RWPE1 (cell line): ENCODE data around the gene RTP3.

Experiments
- CTCF ChIA-PET: fragments of 350-600 bp; sonication (Branson Sonifier 250); formaldehyde crosslinking; extraction: SDS; loops from one replicate; lab custom pipeline; 2021; lab: Yijun Ruan, JAX
- POLR2A ChIA-PET: fragments of 400-600 bp; formaldehyde crosslinking; extraction: SDS; loops from one replicate; lab custom pipeline; 2020; ENCODE audit warnings: antibody characterized with exemption; ENCODE audit not compliant: low non-redundant PET; lab: Yijun Ruan, JAX
- DNase-seq: peaks from one replicate; pipeline ENCODE4 v3.0.0; 2012; ENCODE audit warnings: low spot score
- H3K27ac ChIP-seq: fragments of 450-650 bp; 2 replicates; pipeline ENCODE4 v1.5.1; 2017
- TF ChIP-seq, protein P1 (sequence below): fragments of 450-650 bp; conservative IDR thresholded peaks from 2 replicates; pipeline ENCODE4 v1.5.1; 2017; ENCODE audit warnings: low read depth, mild to moderate bottlenecking

RTP3 gene

DNA sequence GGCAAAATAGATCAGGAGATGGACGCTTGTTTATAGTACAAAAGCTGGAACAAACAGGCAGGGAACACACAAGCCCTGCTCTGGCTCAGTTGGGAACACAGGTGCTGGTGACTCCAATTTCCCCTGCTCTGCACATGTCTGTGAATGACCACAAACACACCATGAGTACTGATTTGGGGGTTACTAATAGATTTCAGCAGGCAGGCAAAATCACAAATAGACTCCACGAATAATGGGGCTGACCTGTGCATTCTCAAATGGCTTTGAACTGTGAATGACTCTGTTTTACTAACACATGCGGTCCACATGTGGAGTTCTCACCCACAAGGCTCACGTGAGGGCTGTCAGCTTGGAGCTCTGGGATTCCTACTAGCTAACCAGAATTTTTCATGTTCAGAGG is 3.9 kb downstream of the RTP3 start:
- POLR2A ChIA-PET: no interaction called here
- no peak overlapping the region for H3K27ac ChIP-seq
- CTCF ChIA-PET: no interaction called here
- TF ChIP-seq, protein P1, sequence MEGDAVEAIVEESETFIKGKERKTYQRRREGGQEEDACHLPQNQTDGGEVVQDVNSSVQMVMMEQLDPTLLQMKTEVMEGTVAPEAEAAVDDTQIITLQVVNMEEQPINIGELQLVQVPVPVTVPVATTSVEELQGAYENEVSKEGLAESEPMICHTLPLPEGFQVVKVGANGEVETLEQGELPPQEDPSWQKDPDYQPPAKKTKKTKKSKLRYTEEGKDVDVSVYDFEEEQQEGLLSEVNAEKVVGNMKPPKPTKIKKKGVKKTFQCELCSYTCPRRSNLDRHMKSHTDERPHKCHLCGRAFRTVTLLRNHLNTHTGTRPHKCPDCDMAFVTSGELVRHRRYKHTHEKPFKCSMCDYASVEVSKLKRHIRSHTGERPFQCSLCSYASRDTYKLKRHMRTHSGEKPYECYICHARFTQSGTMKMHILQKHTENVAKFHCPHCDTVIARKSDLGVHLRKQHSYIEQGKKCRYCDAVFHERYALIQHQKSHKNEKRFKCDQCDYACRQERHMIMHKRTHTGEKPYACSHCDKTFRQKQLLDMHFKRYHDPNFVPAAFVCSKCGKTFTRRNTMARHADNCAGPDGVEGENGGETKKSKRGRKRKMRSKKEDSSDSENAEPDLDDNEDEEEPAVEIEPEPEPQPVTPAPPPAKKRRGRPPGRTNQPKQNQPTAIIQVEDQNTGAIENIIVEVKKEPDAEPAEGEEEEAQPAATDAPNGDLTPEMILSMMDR: no peak
- no peak for DNase-seq

DNA sequence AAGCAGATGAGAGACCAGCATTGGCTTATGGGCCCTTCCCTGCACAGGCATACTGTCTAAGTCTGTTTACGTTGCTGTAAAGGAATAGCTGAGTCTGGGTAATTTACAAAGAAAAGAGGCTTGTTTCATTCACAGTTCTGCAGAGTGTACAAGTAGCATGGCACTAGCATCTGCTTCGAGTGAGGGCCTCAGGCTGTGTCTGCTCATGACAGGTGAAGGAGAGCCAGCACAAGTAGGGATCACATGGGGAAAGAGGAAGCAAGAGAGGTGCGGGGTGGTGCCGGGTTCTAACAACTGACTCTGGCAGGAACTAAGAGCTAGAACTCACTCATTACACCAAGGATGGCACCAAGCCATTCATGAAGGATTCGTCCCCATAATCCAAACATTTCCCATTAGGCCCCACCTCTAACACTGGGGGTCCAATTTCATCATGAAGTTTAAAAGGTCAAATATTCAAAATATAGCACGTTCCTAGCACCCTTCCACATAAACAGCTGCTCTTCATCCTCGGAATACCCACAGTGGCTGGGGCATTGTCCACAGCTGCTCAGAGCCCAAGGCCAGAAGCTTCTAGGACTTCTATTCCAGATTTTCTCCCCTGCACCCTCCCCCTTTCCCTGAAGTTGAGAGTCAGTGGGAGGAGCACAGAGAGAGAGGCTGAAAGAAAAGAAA is 5.6 kb downstream of the RTP3 start:
- no peak for DNase-seq
- TF ChIP-seq, protein P1: no peak
- CTCF ChIA-PET: interaction anchor here (1.5 kb wide), 1 partner anchor 15 kb away, joined by 7 read pairs; no protein-coding TSS in a partner anchor
- POLR2A ChIA-PET: no interaction called here
- H3K27ac ChIP-seq: no peak overlapping the region

DNA sequence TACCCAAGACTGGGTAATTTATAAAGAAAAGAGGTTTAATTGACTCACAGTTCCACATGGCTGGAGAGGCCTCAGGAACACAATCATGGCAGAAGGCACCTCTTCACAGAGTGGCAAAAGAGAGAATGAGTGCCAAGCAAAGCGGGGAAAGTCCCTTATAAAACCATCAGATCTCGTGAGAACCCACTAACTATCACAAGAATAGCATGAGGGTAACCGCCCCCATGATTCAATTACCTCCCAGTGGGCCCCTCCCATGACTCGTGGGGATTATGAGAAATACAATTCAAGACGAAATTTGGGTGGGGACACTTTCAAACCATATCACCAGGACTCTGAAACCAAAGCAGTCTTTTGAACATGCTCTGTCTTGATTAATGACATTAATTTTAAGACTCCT is 7.0 kb downstream of the RTP3 start:
- H3K27ac ChIP-seq: no peak overlapping the region
- CTCF ChIA-PET: no interaction called here
- TF ChIP-seq, protein P1: no peak
- POLR2A ChIA-PET: no interaction called here
- DNase-seq: no peak

DNA sequence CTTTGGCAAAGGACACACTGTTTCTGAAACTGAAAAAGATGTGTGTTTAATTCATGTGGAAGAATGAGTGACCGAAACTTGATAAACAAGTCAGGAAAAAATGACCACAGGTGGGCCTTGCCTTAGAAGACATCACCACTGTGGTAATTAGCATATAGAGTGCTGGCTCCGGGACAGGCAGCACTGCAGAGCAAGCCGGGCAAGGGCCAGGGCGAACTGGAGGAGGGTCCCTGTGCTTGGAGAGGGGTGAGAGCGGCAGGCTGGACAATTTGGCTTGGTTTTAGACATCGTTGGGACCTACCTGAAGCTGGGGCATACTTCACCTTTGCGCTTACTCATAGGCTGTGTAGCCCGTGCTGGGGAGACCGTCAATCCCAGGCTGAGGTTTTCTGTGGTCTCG is 8.2 kb downstream of the RTP3 start:
- ChIA-PET POLR2A (no interaction called here), CTCF (no interaction called here)
- DNase-seq: no peak
- H3K27ac ChIP-seq: no peak overlapping the region
- TF ChIP-seq, protein P1: no peak

DNA sequence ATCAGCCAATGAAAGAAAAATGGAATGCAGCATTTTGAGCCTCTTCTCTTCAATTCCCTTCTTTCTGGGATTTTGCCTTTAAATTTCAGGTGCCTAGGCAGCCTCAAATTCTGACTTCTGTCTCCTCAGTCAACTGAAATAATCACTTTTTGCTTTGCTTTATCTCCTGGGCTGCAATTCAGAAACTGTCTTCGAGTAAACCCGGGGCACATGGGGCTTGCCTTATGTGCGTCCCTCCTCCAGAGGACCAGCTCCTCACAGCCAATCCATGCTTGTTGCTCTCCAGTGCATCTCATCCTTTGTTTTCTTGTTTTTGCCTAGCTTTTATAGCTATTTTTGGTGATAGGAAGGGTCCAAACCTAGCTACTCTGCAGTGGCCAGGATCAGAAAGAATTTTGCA is 8.8 kb downstream of the RTP3 start:
- no peak for DNase-seq
- ChIA-PET POLR2A (no interaction called here), CTCF (no interaction called here)
- TF ChIP-seq, protein P1: no peak
- no peak overlapping the region for H3K27ac ChIP-seq

DNA sequence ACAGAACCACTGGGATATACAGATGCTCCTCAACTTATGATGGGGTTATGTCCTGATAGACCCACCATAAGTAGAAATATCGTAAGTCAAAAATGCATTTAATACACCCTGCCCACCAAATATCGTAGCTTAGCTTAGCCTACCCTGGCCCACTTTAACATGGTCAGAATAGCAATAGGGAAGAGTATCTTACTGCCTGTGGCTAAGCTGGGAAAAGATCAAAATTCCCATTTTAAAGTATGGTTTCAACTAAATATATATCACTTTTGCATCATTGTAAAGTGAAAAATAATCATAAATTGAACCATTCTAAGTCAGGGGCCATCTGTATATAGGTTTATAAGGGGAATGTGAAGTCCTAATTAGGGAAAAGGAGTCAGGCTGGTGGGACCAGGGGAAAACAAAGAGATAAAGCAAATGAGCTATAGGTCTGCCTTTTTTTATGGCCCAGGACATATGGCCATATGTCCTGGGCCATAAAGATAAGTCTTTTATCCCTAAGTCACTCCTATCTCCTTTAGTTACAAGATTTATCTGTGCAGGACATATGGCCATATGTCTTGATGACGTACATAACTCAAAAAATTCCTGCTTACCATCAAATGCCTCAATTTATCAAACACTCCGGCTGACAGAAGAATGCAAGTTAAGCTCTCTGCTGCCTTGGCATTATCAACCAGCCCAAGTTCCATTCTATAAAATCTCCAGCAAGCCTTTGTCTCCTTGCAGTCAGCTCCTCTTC is 11.2 kb downstream of the RTP3 start:
- POLR2A ChIA-PET: no interaction called here
- CTCF ChIA-PET: no interaction called here
- no peak overlapping the region for H3K27ac ChIP-seq

More for the DNA sequence above, 11.2 kb downstream of the RTP3 start:
- DNase-seq: no peak
- TF ChIP-seq, protein P1: no peak
